Measurements from ENCODE around the gene THBS1.

Gene THBS1

DNA sequence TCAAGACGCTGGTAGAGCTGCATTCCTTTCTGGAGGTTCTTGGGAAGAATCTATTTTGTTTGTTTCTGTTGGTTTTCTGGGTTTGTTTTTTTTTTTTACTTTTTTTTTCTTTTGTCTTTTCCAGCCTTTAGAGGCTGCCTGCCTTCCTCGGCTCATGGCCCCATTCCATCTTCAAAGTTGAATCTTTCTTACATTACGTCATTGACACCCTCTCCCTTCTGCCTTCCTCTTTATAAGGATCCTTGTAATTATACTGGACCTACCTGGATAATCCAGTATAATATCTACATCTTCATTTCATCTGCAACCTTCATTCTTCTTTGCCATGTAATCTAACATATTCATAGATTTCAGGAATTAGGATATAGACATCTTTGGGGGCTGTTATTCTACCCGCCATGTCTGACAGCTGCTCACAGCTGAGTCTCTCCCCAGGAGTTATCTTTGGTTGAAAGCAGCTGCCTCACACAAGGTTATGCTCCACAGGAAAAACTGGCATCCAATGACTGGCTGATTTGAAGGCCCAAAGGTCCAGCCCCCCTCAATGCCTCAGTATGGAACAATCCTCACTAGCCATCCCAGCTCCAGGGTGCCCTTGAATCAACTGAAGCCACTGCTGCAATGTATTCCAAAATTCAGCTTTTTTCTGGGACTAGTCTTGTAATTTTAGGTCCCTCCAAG is 38.4 kb upstream of the THBS1 start:
- Histone ChIP-seq H3K27ac (replicated peaks) (no peak overlapping the region), H3K4me3 (replicated peaks; ENCODE audit: insufficient read depth, low read length) (no peak overlapping the region), H3K27me3 (ENCODE audit: insufficient read depth, poor library complexity, severe bottlenecking) (no peaks in the 10 kb centered on the region)
- no peak for DNase-seq (ENCODE audit: low read depth in 1 of 2, low spot score in 1 of 2)
- TF ChIP-seq POLR2AphosphoS5 (IDR thresholded peaks at IDR 0.05; ENCODE audit: low read depth), result no peak
- no peak for TF ChIP-seq SPI1 (IDR thresholded peaks at IDR 0.05; ENCODE audit: borderline replicate concordance, low read depth)
- TF ChIP-seq, protein P1, sequence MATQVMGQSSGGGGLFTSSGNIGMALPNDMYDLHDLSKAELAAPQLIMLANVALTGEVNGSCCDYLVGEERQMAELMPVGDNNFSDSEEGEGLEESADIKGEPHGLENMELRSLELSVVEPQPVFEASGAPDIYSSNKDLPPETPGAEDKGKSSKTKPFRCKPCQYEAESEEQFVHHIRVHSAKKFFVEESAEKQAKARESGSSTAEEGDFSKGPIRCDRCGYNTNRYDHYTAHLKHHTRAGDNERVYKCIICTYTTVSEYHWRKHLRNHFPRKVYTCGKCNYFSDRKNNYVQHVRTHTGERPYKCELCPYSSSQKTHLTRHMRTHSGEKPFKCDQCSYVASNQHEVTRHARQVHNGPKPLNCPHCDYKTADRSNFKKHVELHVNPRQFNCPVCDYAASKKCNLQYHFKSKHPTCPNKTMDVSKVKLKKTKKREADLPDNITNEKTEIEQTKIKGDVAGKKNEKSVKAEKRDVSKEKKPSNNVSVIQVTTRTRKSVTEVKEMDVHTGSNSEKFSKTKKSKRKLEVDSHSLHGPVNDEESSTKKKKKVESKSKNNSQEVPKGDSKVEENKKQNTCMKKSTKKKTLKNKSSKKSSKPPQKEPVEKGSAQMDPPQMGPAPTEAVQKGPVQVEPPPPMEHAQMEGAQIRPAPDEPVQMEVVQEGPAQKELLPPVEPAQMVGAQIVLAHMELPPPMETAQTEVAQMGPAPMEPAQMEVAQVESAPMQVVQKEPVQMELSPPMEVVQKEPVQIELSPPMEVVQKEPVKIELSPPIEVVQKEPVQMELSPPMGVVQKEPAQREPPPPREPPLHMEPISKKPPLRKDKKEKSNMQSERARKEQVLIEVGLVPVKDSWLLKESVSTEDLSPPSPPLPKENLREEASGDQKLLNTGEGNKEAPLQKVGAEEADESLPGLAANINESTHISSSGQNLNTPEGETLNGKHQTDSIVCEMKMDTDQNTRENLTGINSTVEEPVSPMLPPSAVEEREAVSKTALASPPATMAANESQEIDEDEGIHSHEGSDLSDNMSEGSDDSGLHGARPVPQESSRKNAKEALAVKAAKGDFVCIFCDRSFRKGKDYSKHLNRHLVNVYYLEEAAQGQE (IDR thresholded peaks at IDR 0.05; ENCODE audit: insufficient replicate concordance, low read depth), result no peak
- no peak for TF ChIP-seq GABPA (IDR thresholded peaks at IDR 0.05; ENCODE audit: low read depth)
- TF ChIP-seq, protein P2, sequence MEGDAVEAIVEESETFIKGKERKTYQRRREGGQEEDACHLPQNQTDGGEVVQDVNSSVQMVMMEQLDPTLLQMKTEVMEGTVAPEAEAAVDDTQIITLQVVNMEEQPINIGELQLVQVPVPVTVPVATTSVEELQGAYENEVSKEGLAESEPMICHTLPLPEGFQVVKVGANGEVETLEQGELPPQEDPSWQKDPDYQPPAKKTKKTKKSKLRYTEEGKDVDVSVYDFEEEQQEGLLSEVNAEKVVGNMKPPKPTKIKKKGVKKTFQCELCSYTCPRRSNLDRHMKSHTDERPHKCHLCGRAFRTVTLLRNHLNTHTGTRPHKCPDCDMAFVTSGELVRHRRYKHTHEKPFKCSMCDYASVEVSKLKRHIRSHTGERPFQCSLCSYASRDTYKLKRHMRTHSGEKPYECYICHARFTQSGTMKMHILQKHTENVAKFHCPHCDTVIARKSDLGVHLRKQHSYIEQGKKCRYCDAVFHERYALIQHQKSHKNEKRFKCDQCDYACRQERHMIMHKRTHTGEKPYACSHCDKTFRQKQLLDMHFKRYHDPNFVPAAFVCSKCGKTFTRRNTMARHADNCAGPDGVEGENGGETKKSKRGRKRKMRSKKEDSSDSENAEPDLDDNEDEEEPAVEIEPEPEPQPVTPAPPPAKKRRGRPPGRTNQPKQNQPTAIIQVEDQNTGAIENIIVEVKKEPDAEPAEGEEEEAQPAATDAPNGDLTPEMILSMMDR (IDR thresholded peaks at IDR 0.05; ENCODE audit: insufficient read depth, low read length), result no peak

DNA sequence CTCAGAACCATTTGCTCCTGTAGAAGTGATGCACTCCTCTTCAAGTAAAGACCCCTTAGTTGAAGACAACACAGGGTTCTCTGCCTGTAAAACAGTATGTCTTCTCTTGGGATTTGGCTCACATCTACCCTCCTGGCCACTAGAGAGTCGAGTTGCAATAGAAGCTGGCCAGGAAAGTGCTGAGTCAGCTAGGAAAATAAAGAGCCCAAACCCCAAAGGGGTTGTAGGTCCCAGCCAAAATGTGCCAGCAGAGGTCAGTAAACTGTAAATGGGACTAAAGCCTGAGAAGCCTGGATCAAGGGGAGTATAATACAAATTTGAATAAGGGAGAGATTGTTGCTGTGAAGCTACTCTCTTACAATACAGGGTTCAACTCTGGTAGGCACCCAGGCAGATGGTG is 37.2 kb upstream of the THBS1 start:
- no peak for DNase-seq (ENCODE audit: low read depth in 1 of 2, low spot score in 1 of 2)
- no peak overlapping the region for H3K27ac ChIP-seq (replicated peaks)
- H3K27me3 ChIP-seq (ENCODE audit: insufficient read depth, poor library complexity, severe bottlenecking), result no peaks in the 10 kb centered on the region
- TF ChIP-seq SPI1 (IDR thresholded peaks at IDR 0.05; ENCODE audit: borderline replicate concordance, low read depth), result no peak
- TF ChIP-seq, protein P1 (IDR thresholded peaks at IDR 0.05; ENCODE audit: insufficient replicate concordance, low read depth), result no peak
- TF ChIP-seq, protein P2 (IDR thresholded peaks at IDR 0.05; ENCODE audit: insufficient read depth, low read length), result no peak
- no peak for TF ChIP-seq GABPA (IDR thresholded peaks at IDR 0.05; ENCODE audit: low read depth)
- no peak for TF ChIP-seq POLR2AphosphoS5 (IDR thresholded peaks at IDR 0.05; ENCODE audit: low read depth)
- no peak overlapping the region for H3K4me3 ChIP-seq (replicated peaks; ENCODE audit: insufficient read depth, low read length)

DNA sequence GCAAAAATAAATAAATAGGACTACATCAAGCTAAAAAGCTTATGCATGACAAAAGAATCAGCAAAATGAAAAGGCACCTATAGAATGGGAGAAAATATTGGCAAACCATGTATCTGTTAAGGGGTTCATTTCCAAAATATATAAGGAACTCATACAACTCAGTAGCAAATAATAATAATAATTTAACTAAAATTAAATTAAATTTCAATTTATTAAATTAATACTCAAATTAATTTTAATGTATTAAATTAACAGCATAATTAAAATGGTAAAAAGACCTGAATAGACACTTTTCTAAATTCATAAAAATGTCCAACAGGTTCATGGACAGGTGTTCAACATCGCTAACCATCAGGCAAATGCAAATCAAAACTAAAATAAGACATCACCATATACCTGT is 34.0 kb upstream of the THBS1 start:
- DNase-seq (ENCODE audit: low read depth in 1 of 2, low spot score in 1 of 2), result no peak
- TF ChIP-seq, protein P2 (IDR thresholded peaks at IDR 0.05; ENCODE audit: insufficient read depth, low read length), result no peak
- TF ChIP-seq GABPA (IDR thresholded peaks at IDR 0.05; ENCODE audit: low read depth), result no peak
- TF ChIP-seq, protein P1 (IDR thresholded peaks at IDR 0.05; ENCODE audit: insufficient replicate concordance, low read depth), result no peak
- no peak for TF ChIP-seq SPI1 (IDR thresholded peaks at IDR 0.05; ENCODE audit: borderline replicate concordance, low read depth)
- TF ChIP-seq POLR2AphosphoS5 (IDR thresholded peaks at IDR 0.05; ENCODE audit: low read depth), result no peak
- no peak overlapping the region for H3K27ac ChIP-seq (replicated peaks)
- H3K27me3 ChIP-seq (ENCODE audit: insufficient read depth, poor library complexity, severe bottlenecking), result no peaks in the 10 kb centered on the region
- H3K4me3 ChIP-seq (replicated peaks; ENCODE audit: insufficient read depth, low read length), result no peak overlapping the region

Data from HL-60 (cell line).